Stimulated activated CD8-positive, alpha-beta memory T cell treated with anti-CD3 and anti-CD28 coated beads, Interleukin-7, amount 100 ng/mL, for 1 hour (primary cell): ENCODE measurements around the gene SLC35G4.
"Not testable (repeated sequence)": the region's sequence is repeated elsewhere in the genome, so short reads cannot be mapped to it uniquely, and the experiment has no call there.

Experiments used
- DNase-seq, 2 donors: peaks; one replicate each; pipeline ENCODE4 v3.0.0-alpha.2; 2020; ENCODE audit warnings: low read depth in 2 of 2

The SLC35G4 gene

GRCh38 chr18:11609488-11609887 is at the start of gene SLC35G4:
TSS of gene SLC35G4 (plus strand) at chr18:11609596. CDS start at chr18:11609596, 0 bp downstream.
- DNase-seq, result not testable (repeated sequence)

GRCh38 chr18:11561293-11561692 is 48.1 kb upstream of the SLC35G4 start:
- no peak for DNase-seq

GRCh38 chr18:11565716-11566115 is 43.7 kb upstream of the SLC35G4 start:
- no peak for DNase-seq

- no peak for DNase-seq
These were observed 43.0 kb upstream of the SLC35G4 start for GRCh38 chr18:11566236-11566965.

GRCh38 chr18:11567396-11567795 is 42.0 kb upstream of the SLC35G4 start:
- no peak for DNase-seq

- no peak for DNase-seq
These were observed 39.3 kb upstream of the SLC35G4 start for GRCh38 chr18:11570073-11570588.

- DNase-seq, result no peak
These were observed 38.5 kb upstream of the SLC35G4 start for GRCh38 chr18:11570769-11571412.

- no peak for DNase-seq
These were observed 37.2 kb upstream of the SLC35G4 start for GRCh38 chr18:11572201-11572600.

GRCh38 chr18:11574545-11574944 is 34.9 kb upstream of the SLC35G4 start:
- no peak for DNase-seq

- no peak for DNase-seq
These were observed 31.9 kb upstream of the SLC35G4 start for GRCh38 chr18:11577271-11578112.

GRCh38 chr18:11578799-11579198 is 30.6 kb upstream of the SLC35G4 start:
- DNase-seq, result no peak

GRCh38 chr18:11579916-11580315 is 29.5 kb upstream of the SLC35G4 start:
- no peak for DNase-seq

- no peak for DNase-seq
These were observed 28.1 kb upstream of the SLC35G4 start for GRCh38 chr18:11581286-11581685.

GRCh38 chr18:11585596-11585995 is 23.8 kb upstream of the SLC35G4 start:
- no peak for DNase-seq

GRCh38 chr18:11586896-11587295 is 22.5 kb upstream of the SLC35G4 start:
- no peak for DNase-seq

GRCh38 chr18:11587432-11587831 is 22.0 kb upstream of the SLC35G4 start:
- no peak for DNase-seq

- DNase-seq, result no peak
These were observed 21.6 kb upstream of the SLC35G4 start for GRCh38 chr18:11587846-11588245.

GRCh38 chr18:11591957-11592356 is 17.4 kb upstream of the SLC35G4 start:
- DNase-seq, result no peak

GRCh38 chr18:11600321-11600720 is 9.1 kb upstream of the SLC35G4 start:
- no peak for DNase-seq

GRCh38 chr18:11607906-11608305 is 1.5 kb upstream of the SLC35G4 start:
- DNase-seq, result no peak

GRCh38 chr18:11608618-11609017 is 778 bp upstream of the SLC35G4 start:
- not testable (repeated sequence) for DNase-seq

- not testable (repeated sequence) for DNase-seq
These were observed 3.7 kb downstream of the SLC35G4 start for GRCh38 chr18:11613073-11613472.
